GM12878 (cell line): ENCODE results near the gene PPP1R14D. TPM values are rescaled to one million over a fixed set of nuclear protein-coding genes. Genes with fewer than 3 reads are reported as not detected.

ENCODE experiments used
- ATAC-seq: fragments of 200-7000 bp; cut with Tn5 transposase; 3 replicates; pipeline ENCODE4 v1.9.1; 2020; ENCODE audit warnings: mild to moderate bottlenecking, moderate library complexity
- BruUV-seq: library from RNA; stranded (reverse); fragments of 400-500 nt; replicated peaks from 2 replicates; lab custom pipeline; 2021; lab: Mats Ljungman, UMichigan
- CTCF ChIA-PET: fragments of 300-600 bp; sonication (Branson Sonifier 250); formaldehyde crosslinking; extraction: SDS; loops from one replicate; lab custom pipeline; 2021; ENCODE audit warnings: inconsistent platforms; lab: Yijun Ruan, JAX
- POLR2A ChIA-PET: fragments of 350-600 bp; formaldehyde crosslinking; extraction: SDS; loops from one replicate; lab custom pipeline; 2021; ENCODE audit warnings: inconsistent platforms; lab: Charles Lee
- RAD21 ChIA-PET: fragments of 300-600 bp; sonication (Branson Sonifier 250); formaldehyde crosslinking; loops from one replicate; lab custom pipeline; 2023; ENCODE audit warnings: antibody characterized with exemption; ENCODE audit not compliant: unreplicated experiment; lab: Charles Lee
- SMC1A ChIA-PET: fragments of 300-600 bp; sonication (Branson Sonifier 250); formaldehyde crosslinking; loops from one replicate; lab custom pipeline; 2023; ENCODE audit not compliant: unreplicated experiment, uncharacterized antibody; lab: Charles Lee
- DNase-seq: peaks from one replicate; pipeline ENCODE4 v3.0.0-alpha.2; 2011; ENCODE audit warnings: low read depth, low spot score
- FAIRE-seq: peaks from 3 replicates; lab custom pipeline; 2011; peaks lifted over from hg19 to GRCh38; lab: Jason Lieb, UNC
- H2AFZ ChIP-seq: 2 replicates; pipeline ENCODE4 v1.6.0; 2011; ENCODE audit warnings: low read depth, low read length, control low read depth; ENCODE audit not compliant: control insufficient read depth
- H3K27ac ChIP-seq: 2 replicates; pipeline ENCODE4 v1.5.1; 2011; ENCODE audit warnings: control low read depth; ENCODE audit not compliant: control insufficient read depth, insufficient read depth
- H3K27me3 ChIP-seq, 2 experiments: replicated peaks in 1 of 2; 2 replicates each; pipeline versions ENCODE4 v1.6.0 to v1.6.1; 2011; ENCODE audit warnings: low read length in 1 of 2; ENCODE audit not compliant: control insufficient read depth in 2 of 2, insufficient read depth in 2 of 2
- H3K36me3 ChIP-seq, 2 experiments: 2 replicates each; pipeline ENCODE4 v1.5.1; 2011; ENCODE audit warnings: low read length in 1 of 2; ENCODE audit not compliant: control insufficient read depth in 2 of 2, insufficient read depth in 2 of 2
- H3K4me1 ChIP-seq: 2 replicates; pipeline ENCODE4 v1.6.1; 2011; ENCODE audit warnings: mild to moderate bottlenecking, low read length, moderate library complexity, mixed read lengths; ENCODE audit not compliant: control insufficient read depth, insufficient read depth
- H3K4me2 ChIP-seq: 2 replicates; pipeline ENCODE4 v1.6.0; 2011; ENCODE audit warnings: control low read depth; ENCODE audit not compliant: control insufficient read depth, insufficient read depth
- H3K4me3 ChIP-seq: fragments of 200-600 bp; sonication (generic); 2 replicates; pipeline ENCODE4 v1.5.1; 2016
- H3K79me2 ChIP-seq: 2 replicates; pipeline ENCODE4 v1.6.0; 2011; ENCODE audit warnings: low read length; ENCODE audit not compliant: control insufficient read depth, insufficient read depth
- H3K9ac ChIP-seq: 2 replicates; pipeline ENCODE4 v1.8.0; 2011; ENCODE audit warnings: low read length, control low read depth, mixed read lengths; ENCODE audit not compliant: control insufficient read depth, insufficient read depth
- H3K9me3 ChIP-seq: replicated peaks from 3 replicates; pipeline ENCODE4 v1.5.1; 2011; ENCODE audit warnings: mild to moderate bottlenecking, low read length; ENCODE audit not compliant: control insufficient read depth, insufficient read depth
- H4K20me1 ChIP-seq: 2 replicates; pipeline ENCODE4 v1.6.0; 2011; ENCODE audit not compliant: control insufficient read depth, insufficient read depth
- BHLHE40 ChIP-seq, 2 experiments: fragments of 450-650 bp in 1 of 2; IDR thresholded peaks; 2 replicates each; pipeline ENCODE4 v1.6.1; 2011 to 2017; ENCODE audit warnings: low read depth in 2 of 2, borderline replicate concordance in 1 of 2, improper control_type of control experiment in 1 of 2, low read length in 1 of 2, mild to moderate bottlenecking in 1 of 2
- CBFB ChIP-seq: IDR thresholded peaks from 2 replicates; pipeline ENCODE4 v1.6.1; 2016; ENCODE audit warnings: antibody characterized with exemption, low read depth
- DPF2 ChIP-seq: fragments of 450-650 bp; IDR thresholded peaks from 2 replicates; pipeline ENCODE4 v1.6.1; 2017; ENCODE audit warnings: mild to moderate bottlenecking
- ZZZ3 ChIP-seq: IDR thresholded peaks from 2 replicates; pipeline ENCODE4 v1.6.1; 2011; ENCODE audit warnings: low read depth; ENCODE audit not compliant: control insufficient read depth, insufficient read length
- WGBS: methylation state at CpG from one replicate; pipeline ENCODE4 v1.1.6; 2016; ENCODE audit warnings: low lambda C conversion rate; ENCODE audit not compliant: insufficient replicate concordance, insufficient coverage; ENCODE audit errors: missing lambda C conversion rate; 5-methylcytosine and 5-hydroxymethylcytosine counted together
- in situ Hi-C: fragments of 300-500 bp; cut with MboI; formaldehyde crosslinking; loops from 9 replicates; pipeline ENCODE4 v1.14.3; 2018; ENCODE audit warnings: mixed read lengths
- intact Hi-C: fragments of 100-400 bp; cut with micrococcal nuclease; formaldehyde crosslinking; loops from one replicate; pipeline ENCODE4 v1.14.2; 2022; ENCODE audit not compliant: unreplicated experiment
- polyA plus RNA-seq, 11 experiments: library from polyadenylated mRNA; depleted of rRNA in 4 of 11; unstranded in 6 of 11; stranded (reverse) in 5 of 11; fragments of >200 nt; fragmentation: Nextera tagmentation in 4 of 11; fragmentation: Illumina TruSeq in 1 of 11; extraction: Ambion mirVana in 4 of 11; extraction: Trizol in 1 of 11; gene quantifications; 1 replicate in 1 of 11; 2 replicates in 10 of 11; pipeline versions ENCODE4 v1.2.1 to v1.2.3, GENCODE V29; 2011 to 2016; ENCODE audit warnings: inconsistent platforms in 2 of 11, missing spikeins in 2 of 11, low read depth in 1 of 11
- total RNA-seq, 4 experiments: library from RNA; depleted of rRNA in 3 of 4; stranded (reverse); fragments of >200 nt in 3 of 4; fragmentation: Illumina TruSeq in 1 of 4; extraction: Trizol in 1 of 4; gene quantifications; 2 replicates each; pipeline versions ENCODE4 v1.2.1 to v1.2.3, GENCODE V29; 2013 to 2021
- TF ChIP-seq, protein P1 (sequence below): fragments of 450-650 bp; IDR thresholded peaks from 2 replicates; pipeline ENCODE4 v1.6.1; 2017; ENCODE audit warnings: antibody characterized with exemption, mild to moderate bottlenecking, moderate library complexity
- TF ChIP-seq, protein P2 (sequence below): fragments of 450-650 bp; IDR thresholded peaks from 2 replicates; pipeline ENCODE4 v1.6.1; 2017; ENCODE audit warnings: mild to moderate bottlenecking, low read depth, inconsistent platforms; ENCODE audit not compliant: poor library complexity, severe bottlenecking
- TF ChIP-seq, protein P3 (sequence below): IDR thresholded peaks from 2 replicates; pipeline ENCODE4 v1.6.1; 2012; ENCODE audit warnings: mild to moderate bottlenecking, low read depth, low read length
- TF ChIP-seq, protein P4 (sequence below): fragments of 450-650 bp; IDR thresholded peaks from 2 replicates; pipeline ENCODE4 v1.6.1; 2016; ENCODE audit warnings: mild to moderate bottlenecking, moderate library complexity, borderline replicate concordance

PPP1R14D gene
- total and polyA plus RNA-seq, 10 of the 15 experiments (the other 5 are each of a cell fraction or from before 2014, with no cell fraction given): 0.10 TPM; not detected in 9

DNA sequence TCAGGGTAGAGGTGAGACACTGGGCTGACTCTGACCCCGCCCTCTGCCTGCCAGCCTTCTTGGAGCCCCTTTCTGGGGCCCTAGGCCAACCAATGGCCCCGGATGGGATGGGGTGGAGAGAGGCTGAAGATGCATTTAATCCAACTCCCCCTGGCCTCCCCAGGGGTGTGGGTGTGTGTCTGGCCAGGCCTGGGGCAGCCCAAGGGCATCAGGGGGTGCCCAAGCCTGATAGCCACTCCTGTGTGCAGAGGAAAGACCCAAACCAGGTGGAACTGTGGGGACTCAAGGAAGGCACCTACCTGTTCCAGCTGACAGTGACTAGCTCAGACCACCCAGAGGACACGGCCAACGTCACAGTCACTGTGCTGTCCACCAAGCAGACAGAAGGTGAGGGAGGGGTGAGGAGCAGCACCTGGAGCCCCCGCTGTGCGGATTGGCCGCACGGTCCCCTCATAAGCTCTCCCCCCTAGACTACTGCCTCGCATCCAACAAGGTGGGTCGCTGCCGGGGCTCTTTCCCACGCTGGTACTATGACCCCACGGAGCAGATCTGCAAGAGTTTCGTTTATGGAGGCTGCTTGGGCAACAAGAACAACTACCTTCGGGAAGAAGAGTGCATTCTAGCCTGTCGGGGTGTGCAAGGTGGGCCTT lies 24.9 kb upstream of the PPP1R14D start:
- ATAC-seq (no peak), DNase-seq (no peak), FAIRE-seq (no peak)
- no peak overlapping the region for H2AFZ ChIP-seq
- in situ Hi-C loops (no loop called here), intact Hi-C loops (no loop called here)
- TF ChIP-seq, protein P1, sequence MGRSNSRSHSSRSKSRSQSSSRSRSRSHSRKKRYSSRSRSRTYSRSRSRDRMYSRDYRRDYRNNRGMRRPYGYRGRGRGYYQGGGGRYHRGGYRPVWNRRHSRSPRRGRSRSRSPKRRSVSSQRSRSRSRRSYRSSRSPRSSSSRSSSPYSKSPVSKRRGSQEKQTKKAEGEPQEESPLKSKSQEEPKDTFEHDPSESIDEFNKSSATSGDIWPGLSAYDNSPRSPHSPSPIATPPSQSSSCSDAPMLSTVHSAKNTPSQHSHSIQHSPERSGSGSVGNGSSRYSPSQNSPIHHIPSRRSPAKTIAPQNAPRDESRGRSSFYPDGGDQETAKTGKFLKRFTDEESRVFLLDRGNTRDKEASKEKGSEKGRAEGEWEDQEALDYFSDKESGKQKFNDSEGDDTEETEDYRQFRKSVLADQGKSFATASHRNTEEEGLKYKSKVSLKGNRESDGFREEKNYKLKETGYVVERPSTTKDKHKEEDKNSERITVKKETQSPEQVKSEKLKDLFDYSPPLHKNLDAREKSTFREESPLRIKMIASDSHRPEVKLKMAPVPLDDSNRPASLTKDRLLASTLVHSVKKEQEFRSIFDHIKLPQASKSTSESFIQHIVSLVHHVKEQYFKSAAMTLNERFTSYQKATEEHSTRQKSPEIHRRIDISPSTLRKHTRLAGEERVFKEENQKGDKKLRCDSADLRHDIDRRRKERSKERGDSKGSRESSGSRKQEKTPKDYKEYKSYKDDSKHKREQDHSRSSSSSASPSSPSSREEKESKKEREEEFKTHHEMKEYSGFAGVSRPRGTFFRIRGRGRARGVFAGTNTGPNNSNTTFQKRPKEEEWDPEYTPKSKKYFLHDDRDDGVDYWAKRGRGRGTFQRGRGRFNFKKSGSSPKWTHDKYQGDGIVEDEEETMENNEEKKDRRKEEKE: no peak
- TF ChIP-seq, protein P2, sequence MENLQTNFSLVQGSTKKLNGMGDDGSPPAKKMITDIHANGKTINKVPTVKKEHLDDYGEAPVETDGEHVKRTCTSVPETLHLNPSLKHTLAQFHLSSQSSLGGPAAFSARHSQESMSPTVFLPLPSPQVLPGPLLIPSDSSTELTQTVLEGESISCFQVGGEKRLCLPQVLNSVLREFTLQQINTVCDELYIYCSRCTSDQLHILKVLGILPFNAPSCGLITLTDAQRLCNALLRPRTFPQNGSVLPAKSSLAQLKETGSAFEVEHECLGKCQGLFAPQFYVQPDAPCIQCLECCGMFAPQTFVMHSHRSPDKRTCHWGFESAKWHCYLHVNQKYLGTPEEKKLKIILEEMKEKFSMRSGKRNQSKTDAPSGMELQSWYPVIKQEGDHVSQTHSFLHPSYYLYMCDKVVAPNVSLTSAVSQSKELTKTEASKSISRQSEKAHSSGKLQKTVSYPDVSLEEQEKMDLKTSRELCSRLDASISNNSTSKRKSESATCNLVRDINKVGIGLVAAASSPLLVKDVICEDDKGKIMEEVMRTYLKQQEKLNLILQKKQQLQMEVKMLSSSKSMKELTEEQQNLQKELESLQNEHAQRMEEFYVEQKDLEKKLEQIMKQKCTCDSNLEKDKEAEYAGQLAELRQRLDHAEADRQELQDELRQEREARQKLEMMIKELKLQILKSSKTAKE: no peak
- TF ChIP-seq, protein P3, sequence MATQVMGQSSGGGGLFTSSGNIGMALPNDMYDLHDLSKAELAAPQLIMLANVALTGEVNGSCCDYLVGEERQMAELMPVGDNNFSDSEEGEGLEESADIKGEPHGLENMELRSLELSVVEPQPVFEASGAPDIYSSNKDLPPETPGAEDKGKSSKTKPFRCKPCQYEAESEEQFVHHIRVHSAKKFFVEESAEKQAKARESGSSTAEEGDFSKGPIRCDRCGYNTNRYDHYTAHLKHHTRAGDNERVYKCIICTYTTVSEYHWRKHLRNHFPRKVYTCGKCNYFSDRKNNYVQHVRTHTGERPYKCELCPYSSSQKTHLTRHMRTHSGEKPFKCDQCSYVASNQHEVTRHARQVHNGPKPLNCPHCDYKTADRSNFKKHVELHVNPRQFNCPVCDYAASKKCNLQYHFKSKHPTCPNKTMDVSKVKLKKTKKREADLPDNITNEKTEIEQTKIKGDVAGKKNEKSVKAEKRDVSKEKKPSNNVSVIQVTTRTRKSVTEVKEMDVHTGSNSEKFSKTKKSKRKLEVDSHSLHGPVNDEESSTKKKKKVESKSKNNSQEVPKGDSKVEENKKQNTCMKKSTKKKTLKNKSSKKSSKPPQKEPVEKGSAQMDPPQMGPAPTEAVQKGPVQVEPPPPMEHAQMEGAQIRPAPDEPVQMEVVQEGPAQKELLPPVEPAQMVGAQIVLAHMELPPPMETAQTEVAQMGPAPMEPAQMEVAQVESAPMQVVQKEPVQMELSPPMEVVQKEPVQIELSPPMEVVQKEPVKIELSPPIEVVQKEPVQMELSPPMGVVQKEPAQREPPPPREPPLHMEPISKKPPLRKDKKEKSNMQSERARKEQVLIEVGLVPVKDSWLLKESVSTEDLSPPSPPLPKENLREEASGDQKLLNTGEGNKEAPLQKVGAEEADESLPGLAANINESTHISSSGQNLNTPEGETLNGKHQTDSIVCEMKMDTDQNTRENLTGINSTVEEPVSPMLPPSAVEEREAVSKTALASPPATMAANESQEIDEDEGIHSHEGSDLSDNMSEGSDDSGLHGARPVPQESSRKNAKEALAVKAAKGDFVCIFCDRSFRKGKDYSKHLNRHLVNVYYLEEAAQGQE: no peak
- TF ChIP-seq DPF2 (no peak), BHLHE40 (IDR thresholded peaks at IDR 0.05; ENCODE audit: borderline replicate concordance in 1 of 2, low read depth in 2 of 2, low read length in 1 of 2) (no peak), ZZZ3 (no peak), CBFB (no peak)
- TF ChIP-seq, protein P4, sequence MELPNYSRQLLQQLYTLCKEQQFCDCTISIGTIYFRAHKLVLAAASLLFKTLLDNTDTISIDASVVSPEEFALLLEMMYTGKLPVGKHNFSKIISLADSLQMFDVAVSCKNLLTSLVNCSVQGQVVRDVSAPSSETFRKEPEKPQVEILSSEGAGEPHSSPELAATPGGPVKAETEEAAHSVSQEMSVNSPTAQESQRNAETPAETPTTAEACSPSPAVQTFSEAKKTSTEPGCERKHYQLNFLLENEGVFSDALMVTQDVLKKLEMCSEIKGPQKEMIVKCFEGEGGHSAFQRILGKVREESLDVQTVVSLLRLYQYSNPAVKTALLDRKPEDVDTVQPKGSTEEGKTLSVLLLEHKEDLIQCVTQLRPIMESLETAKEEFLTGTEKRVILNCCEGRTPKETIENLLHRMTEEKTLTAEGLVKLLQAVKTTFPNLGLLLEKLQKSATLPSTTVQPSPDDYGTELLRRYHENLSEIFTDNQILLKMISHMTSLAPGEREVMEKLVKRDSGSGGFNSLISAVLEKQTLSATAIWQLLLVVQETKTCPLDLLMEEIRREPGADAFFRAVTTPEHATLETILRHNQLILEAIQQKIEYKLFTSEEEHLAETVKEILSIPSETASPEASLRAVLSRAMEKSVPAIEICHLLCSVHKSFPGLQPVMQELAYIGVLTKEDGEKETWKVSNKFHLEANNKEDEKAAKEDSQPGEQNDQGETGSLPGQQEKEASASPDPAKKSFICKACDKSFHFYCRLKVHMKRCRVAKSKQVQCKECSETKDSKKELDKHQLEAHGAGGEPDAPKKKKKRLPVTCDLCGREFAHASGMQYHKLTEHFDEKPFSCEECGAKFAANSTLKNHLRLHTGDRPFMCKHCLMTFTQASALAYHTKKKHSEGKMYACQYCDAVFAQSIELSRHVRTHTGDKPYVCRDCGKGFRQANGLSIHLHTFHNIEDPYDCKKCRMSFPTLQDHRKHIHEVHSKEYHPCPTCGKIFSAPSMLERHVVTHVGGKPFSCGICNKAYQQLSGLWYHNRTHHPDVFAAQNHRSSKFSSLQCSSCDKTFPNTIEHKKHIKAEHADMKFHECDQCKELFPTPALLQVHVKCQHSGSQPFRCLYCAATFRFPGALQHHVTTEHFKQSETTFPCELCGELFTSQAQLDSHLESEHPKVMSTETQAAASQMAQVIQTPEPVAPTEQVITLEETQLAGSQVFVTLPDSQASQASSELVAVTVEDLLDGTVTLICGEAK: no peak
- H3K36me3 ChIP-seq: peaks cover 0 to 2% of the 10 kb centered on the region in 2 experiments; a peak in 2 of 4 replicates
- H3K4me2 ChIP-seq: no peak overlapping the region
- H3K79me2 ChIP-seq: no peaks in the 10 kb centered on the region
- no peaks in the 10 kb centered on the region for H4K20me1 ChIP-seq
- no peaks in the 10 kb centered on the region for H3K27me3 ChIP-seq
- H3K4me3 ChIP-seq: no peak overlapping the region
- H3K27ac ChIP-seq: no peak overlapping the region
- no peaks in the 10 kb centered on the region; the same call in 1 of the 2 replicates for H3K4me1 ChIP-seq
- CTCF ChIA-PET: interaction anchor here (0.7 to 5.4 kb wide), 3 partner anchors 38 to 68 kb away, joined by 3 to 32 read pairs (median 4); no protein-coding TSS in a partner anchor
- no peaks in the 10 kb centered on the region for H3K9me3 ChIP-seq
- H3K9ac ChIP-seq: no peak overlapping the region
- BruUV-seq: no TSS peak
- RAD21 ChIA-PET: interaction anchor here (0.9 kb wide), 1 partner anchor 41 kb away, joined by 3 read pairs; the partner anchor contains the start of gene VPS18
- 65% methylated on average over 16 of the region's 16 CpGs for WGBS
- POLR2A ChIA-PET: no interaction called here
- SMC1A ChIA-PET: interaction anchor here (0.6 to 2.5 kb wide), 3 partner anchors 37 to 175 kb away, joined by 3 to 8 read pairs (median 4); partner anchors contain the start of gene VPS18
